Measurements from ENCODE around the gene ELN. TPM values are rescaled to one million over a fixed set of nuclear protein-coding genes. Genes with fewer than 3 reads are reported as not detected.

ELN gene
- total and polyA plus RNA-seq, 2 donors (not counting 3 experiments of a cell fraction or from before 2014, with no cell fraction given) = 1.7 to 2.6 TPM

DNA sequence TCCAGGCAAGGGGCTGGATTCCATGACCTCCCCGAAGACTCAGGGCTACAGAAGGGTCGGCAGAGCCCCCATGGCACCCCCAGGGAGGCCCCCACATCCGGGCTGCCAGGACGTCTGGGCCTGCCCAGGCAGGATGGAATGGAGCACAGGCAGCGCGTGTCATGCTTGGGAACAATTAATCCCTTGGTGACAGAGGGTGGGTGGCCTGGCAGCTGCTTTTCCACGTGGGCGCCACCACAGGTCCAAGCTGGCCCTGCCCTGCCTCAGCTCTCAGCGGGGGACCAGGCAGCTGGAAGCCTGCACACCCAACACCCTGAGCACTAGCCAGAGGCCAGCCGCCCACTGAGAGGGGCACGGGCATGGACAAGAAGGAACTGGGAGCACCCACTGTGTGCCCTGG, 11.4 kb downstream of the ELN start:
- ChIA-PET CTCF (interaction anchor here (6.2 kb wide), 1 partner anchor 13 kb away, joined by 74 read pairs; no protein-coding TSS in a partner anchor), POLR2A (no interaction called here)
- Histone ChIP-seq H3K79me2 (ENCODE audit: control insufficient read depth, insufficient read depth, low read length) (no peaks in the 10 kb centered on the region), H2AFZ (ENCODE audit: low read depth, low read length) (no peak overlapping the region), H3K27ac (ENCODE audit: insufficient read depth, low read depth, low read length) (no peak overlapping the region), H3K4me2 (ENCODE audit: insufficient read depth, low read length) (no peak overlapping the region), H4K20me1 (replicated peaks; ENCODE audit: control insufficient read depth, extremely low read depth, insufficient read depth, low read length) (no peaks in the 10 kb centered on the region), H3K9ac (replicated peaks; ENCODE audit: extremely low read depth, insufficient read depth, low read length) (no peak overlapping the region), H3K27me3 (ENCODE audit: control insufficient read depth in 2 of 2, insufficient read depth in 2 of 2, low read length in 2 of 2) (peaks cover 0 to 2% of the 10 kb centered on the region in 2 experiments), H3K9me1 (replicated peaks; ENCODE audit: control insufficient read depth, extremely low read depth, insufficient read depth, low read length) (no peaks in the 10 kb centered on the region), H3K4me1 (ENCODE audit: control insufficient read depth, extremely low read depth, insufficient read depth, low read length) (no peaks in the 10 kb centered on the region), H3K4me3 (replicated peaks in 1 of 3; ENCODE audit: insufficient read depth in 1 of 3, low read depth in 1 of 3, low read length in 3 of 3) (no peak overlapping the region), H3K9me3 (replicated peaks; ENCODE audit: control insufficient read depth, insufficient read depth, low read length) (no peaks in the 10 kb centered on the region), H3K36me3 (ENCODE audit: control insufficient read depth in 2 of 2, extremely low read depth in 1 of 2, insufficient read depth in 2 of 2, low read length in 2 of 2) (no peaks in the 10 kb centered on the region)
- no peak for TF ChIP-seq POLR2AphosphoS5 (IDR thresholded peaks at IDR 0.05; ENCODE audit: insufficient read depth, low read depth, low read length)
- TF ChIP-seq, protein P1, sequence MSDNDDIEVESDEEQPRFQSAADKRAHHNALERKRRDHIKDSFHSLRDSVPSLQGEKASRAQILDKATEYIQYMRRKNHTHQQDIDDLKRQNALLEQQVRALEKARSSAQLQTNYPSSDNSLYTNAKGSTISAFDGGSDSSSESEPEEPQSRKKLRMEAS (IDR thresholded peaks at IDR 0.05; ENCODE audit: insufficient read depth, insufficient read length) = no peak
- TF ChIP-seq EZH2 (IDR thresholded peaks at IDR 0.05; ENCODE audit: borderline replicate concordance, low read depth, low read length, severe bottlenecking) = no peak
- TF ChIP-seq GATA2 (IDR thresholded peaks at IDR 0.05; ENCODE audit: insufficient read depth, insufficient read length, low read depth, low read length) = no peak
- no peak for TF ChIP-seq POLR2A (IDR thresholded peaks at IDR 0.05; ENCODE audit: low read depth, low read length)
- TF ChIP-seq MYC (IDR thresholded peaks at IDR 0.05; ENCODE audit: low read depth, low read length) = no peak
- TF ChIP-seq, protein P2, sequence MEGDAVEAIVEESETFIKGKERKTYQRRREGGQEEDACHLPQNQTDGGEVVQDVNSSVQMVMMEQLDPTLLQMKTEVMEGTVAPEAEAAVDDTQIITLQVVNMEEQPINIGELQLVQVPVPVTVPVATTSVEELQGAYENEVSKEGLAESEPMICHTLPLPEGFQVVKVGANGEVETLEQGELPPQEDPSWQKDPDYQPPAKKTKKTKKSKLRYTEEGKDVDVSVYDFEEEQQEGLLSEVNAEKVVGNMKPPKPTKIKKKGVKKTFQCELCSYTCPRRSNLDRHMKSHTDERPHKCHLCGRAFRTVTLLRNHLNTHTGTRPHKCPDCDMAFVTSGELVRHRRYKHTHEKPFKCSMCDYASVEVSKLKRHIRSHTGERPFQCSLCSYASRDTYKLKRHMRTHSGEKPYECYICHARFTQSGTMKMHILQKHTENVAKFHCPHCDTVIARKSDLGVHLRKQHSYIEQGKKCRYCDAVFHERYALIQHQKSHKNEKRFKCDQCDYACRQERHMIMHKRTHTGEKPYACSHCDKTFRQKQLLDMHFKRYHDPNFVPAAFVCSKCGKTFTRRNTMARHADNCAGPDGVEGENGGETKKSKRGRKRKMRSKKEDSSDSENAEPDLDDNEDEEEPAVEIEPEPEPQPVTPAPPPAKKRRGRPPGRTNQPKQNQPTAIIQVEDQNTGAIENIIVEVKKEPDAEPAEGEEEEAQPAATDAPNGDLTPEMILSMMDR (IDR thresholded peaks at IDR 0.05; ENCODE audit: extremely low read depth in 1 of 2, insufficient read depth in 1 of 2, low read depth in 1 of 2, low read length in 2 of 2) = no peak
- no peak for TF ChIP-seq JUN (IDR thresholded peaks at IDR 0.05; ENCODE audit: borderline replicate concordance, insufficient read depth, insufficient read length, low read depth)
- TF ChIP-seq FOS (IDR thresholded peaks at IDR 0.05; ENCODE audit: borderline replicate concordance, insufficient read depth, low read length) = no peak
- DNase-seq (ENCODE audit: low read depth, low spot score) = no peak
- intact Hi-C loops (cut with micrococcal nuclease) (no loop called here), dilution Hi-C loops (cut with MboI; ENCODE audit: extremely low pct_ligation_motif_present, low sequenced_read_pairs) (no loop called here)
- no peak for FAIRE-seq
- BruUV-seq (replicated peaks) = no TSS peak

Data from endothelial cell of umbilical vein (primary cell).